NCI-H187 treated with DMSO at 0.1 percent for 48 hours (cell line): ENCODE results near the gene SPAG16.

Source experiments
- DNase-seq: peaks from one replicate; lab custom pipeline; 2025; lab: John Stamatoyannopoulos, UW

Gene SPAG16

DNA sequence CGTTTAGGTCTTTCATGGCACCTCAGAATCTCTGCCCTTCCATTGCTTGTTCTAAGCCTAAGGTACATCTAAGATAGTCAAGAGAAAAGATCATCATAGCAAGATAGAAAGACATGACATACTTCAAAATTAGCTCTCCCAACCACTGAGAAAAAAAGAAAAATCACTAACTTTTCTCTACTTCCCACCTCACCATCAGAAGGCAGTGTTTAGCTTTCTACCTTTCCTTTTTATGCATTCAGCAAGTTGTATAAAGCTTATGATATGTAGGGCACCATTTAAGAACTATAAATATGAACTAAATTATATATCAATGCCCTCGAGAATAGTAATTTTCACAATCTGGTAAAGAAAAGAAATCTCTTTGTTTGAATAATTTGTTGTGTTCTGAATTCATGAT lies 794.8 kb downstream of the SPAG16 start:
- DNase-seq = no peak

DNA sequence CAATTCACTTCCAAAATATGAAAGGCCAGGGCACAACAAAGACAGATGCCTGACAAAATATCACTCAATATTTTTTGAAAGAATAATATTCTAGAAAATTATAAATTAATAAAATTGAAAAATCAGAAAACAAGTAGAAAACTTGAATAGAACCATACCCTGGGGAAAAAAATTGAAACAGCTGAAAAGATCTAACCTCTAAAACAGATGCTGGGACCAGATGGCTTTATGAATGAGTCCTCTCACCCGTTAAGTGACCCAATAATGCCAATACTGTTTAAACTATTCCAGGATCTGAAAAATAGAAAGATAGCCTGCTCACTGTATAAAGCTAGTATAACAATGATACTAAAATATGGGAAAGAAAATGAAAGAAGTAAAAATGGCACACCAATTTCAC lies 804.3 kb downstream of the SPAG16 start:
- no peak for DNase-seq

DNA sequence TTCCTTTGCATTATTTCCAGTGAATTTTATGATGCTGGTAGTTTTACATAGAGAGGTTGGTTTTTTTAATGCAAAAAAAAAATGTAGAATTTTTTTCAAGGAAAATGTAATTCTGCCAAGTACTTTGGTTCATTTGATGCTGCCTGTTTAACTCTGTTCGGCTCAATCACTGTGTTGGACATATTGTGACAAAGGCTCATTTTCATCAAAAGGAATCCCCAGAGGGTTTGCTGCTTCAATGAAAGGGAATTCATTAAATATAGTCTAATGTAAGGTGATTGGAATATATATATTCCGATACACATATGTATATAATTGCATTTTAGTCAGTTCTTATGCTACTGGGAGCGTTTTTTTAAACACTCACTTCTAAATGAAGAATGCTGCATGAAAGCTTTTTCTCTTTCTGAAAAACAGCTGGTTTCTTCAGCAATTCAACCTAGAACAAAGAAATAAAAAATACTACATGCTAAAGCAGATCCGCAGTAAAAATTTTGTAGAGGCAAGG lies 812.0 kb downstream of the SPAG16 start:
- no peak for DNase-seq

DNA sequence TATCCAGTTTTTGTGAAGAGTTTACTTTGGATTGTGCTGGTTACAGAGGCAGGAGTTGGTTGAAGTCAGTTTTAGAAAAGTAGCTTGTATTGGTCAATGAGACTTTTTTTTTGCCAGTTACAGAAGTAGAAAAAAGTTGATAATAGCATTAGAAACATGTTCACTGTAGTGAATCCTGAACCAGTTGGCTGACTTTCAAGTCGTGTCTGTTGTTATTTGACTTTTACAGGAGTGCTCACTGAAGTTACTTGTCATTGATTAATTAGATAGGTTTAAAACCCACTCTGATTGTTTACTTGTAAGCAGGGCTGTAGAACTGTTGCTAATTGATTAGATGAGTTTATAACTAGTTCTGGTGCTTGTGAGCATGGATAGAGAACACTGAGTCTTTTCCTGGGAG lies 814.5 kb downstream of the SPAG16 start:
- no peak for DNase-seq

DNA sequence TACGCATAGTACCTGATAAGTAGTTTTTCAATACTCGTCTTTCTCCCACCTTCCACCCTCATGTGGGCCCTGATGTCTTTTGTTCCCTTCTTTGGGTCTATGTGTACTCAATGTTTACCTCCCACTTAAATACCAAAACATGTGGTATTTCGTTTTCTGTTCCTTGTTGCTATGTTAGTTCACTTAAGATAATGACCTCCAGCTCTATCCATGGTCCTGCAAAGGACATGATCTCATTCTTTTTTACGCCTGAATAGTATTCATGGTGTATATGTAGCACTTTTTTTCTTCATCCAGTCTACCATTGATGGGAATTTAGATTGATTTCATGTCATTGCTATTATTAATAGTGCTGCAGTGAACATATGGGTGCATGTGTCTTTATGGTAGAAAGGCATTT lies 816.2 kb downstream of the SPAG16 start:
- DNase-seq = no peak

DNA sequence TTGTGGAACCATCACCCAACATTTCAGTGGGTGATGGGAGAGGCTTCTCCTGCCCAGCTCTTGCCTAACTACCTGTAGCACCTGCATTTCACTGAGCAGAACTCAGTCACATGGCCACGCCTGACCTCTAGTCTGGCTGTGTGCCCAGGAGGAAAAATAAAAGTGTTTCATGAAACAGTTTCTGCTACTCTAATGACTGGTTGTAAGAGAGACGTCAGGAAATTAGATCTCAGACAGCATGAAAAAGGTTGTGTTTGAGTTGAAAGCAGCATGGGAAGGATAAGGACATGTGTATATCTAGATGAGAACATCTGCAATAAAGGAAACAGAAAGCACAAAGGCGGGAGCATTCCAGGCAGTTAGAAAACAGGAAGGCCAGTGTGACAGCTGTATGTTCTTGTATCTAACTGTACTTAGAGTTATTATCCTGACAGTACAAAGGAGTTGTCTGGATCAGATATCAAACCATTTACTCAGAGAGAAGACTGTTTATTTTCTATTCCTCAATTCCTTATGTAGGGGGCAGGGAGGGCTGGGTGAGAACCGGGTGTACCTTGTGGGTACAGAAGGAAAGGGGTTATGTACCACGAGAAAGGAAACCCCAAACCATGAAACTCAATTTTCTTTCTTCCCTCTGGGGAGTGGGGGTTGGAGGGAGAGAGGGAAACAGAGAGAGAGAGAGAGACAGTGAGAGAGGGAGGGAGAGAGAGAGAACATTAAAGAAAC lies 819.2 kb downstream of the SPAG16 start:
- DNase-seq = peak; percentile 39

DNA sequence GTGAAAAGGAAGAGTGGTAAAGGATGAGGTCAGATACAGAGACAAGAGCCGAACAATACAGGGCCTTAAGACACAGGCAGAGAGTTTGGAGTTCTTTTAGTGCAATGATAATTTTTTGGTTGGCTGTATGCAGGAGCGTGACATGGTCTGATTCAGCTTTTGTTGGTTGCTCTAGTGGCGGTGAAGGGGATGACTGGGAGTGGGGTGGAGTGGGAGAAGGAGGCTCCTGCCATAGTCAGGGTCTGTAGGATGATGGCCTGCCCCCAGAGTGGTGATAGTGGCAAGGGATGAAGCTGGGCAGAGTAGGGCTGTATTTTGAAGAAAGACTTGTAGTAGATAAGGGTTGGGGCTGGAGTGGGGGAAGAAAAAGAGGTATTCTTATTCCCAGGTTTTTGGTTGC lies 820.0 kb downstream of the SPAG16 start:
- no peak for DNase-seq

DNA sequence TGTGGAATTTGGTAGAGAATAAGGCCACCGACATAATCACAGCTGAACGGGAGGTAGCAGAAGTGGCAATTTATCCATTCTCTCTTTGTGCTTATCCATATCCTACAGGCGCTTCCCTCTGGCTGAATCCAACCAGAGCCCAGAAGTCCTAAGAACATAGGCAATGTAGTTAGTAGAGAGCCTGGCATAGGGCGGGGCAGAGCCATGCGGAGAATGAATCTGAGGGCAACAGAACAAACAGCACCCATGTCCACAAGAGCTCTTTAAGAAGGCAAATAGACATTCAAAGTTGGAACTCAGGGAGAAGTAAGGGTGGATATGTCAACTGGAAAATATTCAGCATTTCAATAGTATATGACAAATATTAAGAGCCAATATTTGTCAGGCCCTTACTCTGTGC lies 820.7 kb downstream of the SPAG16 start:
- no peak for DNase-seq

DNA sequence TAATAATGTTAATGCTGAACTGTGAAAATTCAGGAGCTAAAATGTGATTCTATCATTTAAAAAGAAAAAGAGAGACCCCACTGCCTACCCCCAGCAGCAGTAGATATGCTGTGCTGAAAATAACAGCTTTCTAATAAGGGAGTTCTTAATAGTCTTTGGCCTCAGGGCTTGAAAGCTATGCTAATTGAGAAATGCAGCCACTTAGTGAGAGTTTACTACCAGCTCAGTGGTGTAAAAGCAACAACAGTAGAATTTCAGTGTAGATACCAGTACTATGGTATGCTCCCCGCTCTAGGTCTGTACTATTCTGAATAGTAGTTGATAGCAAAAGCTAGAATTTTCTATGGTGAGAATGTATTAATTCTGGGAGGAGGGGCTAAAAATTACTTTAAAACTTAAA lies 823.5 kb downstream of the SPAG16 start:
- DNase-seq = no peak

DNA sequence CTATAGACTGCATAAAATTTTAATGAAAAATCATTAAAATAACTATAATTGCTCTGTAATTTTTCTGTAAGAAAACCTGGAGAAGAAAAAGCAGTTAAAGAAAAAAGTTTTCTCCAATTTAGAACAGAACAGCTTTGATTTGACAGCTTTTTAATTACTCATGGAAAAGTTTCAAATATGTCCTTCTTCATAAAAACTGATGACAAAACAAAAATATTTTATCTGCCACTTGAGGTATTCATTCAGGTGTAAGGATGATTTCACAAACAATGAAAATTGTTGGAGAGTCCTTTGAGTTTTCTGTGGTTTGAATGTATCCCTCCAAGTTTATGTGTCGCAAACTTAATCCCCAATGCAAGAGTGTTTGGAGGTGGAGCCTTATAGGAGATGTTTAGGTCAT lies 824.3 kb downstream of the SPAG16 start:
- DNase-seq = no peak

DNA sequence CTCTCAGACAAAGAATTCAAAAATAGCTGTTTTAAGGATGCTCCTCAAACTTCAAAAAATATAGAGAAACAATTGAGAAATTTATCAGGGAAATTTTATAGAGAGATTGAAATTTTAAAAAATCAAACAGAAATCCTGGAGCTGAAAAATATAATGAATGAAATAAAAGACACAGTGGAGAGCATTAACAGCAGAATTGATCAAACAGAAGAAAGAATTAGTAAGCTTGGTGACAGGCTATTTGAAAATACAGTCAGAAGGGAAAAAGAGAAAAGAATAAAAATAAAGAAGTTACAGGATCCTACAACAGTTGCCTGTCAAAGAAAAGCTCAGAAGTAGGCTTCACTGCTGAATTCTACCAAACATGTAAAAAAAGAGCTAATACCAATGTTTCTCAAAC lies 832.8 kb downstream of the SPAG16 start:
- no peak for DNase-seq

DNA sequence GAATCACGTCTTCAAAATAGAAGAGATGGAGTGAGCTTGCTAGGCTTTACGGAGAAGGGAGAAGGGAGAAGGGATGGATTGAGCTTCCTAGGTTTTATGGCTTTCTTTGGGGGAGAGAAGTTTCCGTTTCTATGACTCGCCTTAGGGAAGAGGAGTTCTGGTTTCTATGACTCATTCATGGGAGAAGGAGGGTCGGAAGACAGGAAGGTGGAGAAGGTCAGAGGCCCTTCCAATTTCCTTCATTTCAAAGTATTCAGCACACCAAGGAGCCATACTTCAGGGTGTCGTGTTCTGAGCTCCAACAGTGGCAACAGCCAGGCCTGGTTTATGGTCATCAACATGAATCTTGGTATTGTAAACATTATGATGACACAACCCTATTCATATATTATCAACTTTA lies 841.9 kb downstream of the SPAG16 start:
- no peak for DNase-seq

DNA sequence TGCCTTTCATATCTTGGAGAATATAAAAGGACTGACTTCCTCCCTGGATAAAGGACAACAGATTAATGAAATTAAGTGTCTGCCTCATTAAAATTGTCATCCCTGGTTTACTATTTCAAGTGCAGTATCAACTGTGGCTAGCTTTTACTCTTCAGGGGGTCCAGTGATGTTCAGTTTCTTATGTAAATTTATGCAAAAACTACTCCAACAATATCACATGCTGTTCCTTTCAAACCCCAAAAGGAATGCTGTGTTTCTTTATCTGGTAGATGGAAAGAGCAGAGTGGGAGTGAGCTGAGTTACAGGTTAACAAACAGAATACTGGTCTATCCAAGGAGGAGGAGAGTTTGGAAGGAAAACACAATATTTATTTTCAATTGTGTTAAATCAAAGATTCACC lies 842.9 kb downstream of the SPAG16 start:
- no peak for DNase-seq

DNA sequence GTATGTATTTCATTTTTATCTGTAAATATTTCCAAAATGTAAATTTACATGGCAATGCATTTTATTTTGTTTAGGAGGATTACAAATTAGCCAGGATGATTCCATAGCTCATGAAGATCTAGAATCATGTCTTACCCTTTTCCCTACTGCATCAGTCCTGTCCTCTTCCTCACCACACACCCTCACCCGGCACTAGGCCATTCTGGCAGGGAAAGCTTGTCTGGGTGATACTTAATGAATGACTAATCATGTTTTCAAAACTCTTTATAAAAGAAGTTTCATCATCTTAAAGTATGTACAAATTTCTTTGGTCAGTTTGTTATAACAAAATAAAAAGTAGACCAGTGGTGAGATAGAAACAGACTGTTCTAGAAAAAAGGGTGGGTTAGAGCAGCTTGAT lies 843.3 kb downstream of the SPAG16 start:
- no peak for DNase-seq

DNA sequence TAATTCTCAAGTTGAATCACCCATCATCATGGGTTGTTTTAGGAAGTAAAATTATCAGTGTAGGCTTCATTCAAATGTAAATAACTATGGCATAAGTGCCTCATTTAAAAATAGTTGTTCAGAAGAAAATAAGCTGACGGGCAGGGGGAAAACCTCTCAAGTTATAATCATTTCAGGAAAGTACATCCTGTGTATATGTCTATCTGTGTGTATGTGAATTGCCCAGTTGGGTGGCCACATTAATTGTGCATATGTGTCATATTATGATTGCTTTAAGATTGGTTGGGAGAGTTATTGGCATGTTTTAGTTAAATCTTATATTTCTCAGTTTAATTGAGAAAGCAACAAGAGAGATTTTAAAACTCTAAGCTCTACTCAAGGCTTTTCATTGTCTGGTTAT lies 843.8 kb downstream of the SPAG16 start:
- DNase-seq = no peak

DNA sequence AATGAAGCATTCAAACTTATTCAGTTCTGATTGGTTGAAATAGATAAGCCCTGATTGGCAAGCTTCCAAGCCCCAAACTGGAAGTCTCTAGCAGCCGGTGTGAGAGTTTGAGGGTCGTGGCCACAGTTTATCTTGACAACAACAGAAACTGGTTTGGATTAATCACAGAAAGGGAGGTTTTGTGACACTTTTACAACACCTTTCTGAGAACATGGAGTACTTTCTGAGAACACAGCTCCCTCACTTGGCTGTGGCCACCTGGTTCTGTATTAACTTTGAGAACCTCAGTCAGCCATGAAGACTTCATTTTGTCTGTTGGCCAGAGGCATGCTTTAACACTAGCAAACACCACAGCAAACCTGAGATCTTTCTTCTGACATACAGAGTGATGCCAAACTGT lies 845.9 kb downstream of the SPAG16 start:
- no peak for DNase-seq

DNA sequence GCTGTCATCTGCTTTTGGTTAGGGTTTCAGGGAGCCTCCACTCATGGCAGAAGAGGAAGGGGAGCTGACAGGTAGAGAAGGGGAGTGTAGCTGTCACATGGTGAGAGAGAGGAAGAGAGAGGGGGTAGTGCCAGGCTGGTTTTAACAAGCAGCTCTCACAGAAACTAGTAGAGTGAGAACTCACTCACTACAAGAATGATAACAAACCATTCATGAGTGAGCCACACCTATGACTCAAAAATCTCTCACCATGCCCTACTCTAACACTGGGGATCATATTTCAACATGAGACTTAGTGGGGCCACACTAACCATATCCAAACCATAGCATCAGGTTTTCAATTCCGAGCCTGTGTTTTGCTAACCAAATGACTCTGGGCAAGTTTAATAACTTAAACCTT lies 851.7 kb downstream of the SPAG16 start:
- DNase-seq = no peak

DNA sequence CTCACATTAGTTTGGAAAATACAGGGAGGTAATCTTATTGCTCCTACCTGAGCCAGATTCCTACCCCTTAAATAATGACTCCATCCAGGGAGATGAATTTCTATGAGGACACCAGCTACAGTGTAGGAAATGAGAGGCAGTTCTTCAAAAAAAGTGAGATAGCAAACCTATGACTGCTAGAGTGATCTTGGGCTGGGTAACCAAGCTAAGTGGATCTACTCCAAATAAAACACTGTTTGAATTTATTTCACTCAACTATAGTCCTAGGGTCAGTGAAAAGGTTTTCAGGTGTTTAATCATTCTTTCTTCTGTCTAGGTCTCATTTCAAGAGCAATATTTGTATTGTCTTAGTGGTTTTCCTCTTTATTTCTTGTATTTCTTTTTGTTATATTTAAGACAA lies 854.5 kb downstream of the SPAG16 start:
- DNase-seq = no peak

DNA sequence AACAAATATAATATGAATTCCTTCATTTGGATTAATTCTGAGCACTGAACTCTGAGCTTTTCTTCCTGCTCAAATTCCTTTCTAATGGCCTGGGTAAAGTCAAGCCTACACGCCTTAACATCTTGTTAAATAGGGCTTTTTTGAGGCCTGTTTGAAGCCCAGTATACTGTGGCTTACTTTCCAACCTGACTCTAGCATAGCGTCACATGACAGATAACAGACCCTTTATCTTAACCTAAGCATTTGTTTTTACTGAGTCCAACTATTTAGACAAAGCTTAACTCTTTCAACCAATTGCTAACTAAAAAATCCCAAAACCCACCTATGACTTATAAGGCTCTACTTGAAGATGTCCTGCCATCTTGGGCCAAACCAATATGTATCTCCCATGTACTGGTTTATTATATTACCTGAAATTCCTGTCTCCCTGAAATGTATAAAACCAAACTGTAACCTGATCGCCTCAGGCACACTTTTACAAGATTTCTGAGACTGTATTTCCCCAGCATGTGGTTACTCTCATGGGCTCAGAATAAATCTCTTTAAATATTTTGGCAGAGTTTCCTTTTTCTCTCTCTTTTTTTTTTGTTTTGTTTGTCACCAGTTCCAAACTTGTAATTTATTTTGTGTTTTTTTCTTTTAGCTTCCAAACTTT lies 855.5 kb downstream of the SPAG16 start:
- no peak for DNase-seq

DNA sequence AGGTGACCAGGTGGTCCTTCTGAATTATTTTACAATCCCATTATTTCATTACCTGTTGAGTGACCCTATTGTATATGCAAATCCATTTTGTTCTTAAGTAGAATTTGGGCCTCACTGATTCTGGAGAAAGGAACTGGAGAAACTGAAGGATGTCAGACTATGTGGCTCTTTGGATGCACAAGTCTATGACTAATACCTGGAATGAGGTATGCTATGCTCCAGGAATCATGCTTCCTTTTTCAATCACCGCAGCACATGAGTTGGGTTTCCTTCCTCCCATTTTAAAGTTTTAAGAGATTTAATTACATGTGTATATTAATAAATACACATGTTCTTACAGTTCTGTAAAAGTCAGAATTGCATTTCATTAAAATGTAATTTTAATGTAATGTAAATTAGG lies 872.7 kb downstream of the SPAG16 start:
- no peak for DNase-seq

DNA sequence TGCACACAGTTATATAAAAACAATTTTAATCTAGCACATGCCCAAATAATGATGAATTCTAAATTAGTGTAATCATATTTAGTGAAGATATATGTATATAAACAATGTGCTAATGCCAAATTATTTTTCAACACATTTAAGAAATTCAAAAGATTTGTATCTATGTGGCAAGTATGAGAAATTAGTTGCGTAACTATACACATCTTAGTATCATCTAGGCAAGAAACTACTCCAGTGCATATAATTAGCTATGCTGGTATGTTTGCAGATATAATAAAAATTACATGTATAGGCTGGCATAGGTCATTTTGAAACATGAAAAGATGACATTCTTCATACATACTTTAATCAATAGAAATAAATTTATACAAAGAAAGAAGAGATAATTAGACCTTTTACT lies 874.6 kb downstream of the SPAG16 start:
- DNase-seq = no peak

DNA sequence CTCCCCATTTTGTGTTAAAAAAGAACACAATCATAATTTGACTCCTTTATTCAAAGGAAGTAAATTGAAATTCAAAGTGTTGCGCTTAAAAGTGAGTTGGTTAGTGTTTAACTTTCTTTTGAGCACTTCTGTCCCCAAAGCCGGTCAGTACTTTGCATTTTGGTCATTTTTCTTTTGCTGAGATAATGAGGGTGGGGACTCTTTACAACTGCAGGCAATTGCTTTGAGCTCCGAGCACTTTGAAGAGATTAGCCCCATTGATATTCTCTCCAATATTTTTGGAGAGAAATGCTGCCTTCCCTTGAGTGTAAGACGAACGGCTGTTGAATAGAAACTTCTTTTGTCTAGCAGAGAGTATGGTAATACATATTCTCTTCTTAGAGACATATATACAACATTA lies 885.0 kb downstream of the SPAG16 start:
- DNase-seq = no peak

DNA sequence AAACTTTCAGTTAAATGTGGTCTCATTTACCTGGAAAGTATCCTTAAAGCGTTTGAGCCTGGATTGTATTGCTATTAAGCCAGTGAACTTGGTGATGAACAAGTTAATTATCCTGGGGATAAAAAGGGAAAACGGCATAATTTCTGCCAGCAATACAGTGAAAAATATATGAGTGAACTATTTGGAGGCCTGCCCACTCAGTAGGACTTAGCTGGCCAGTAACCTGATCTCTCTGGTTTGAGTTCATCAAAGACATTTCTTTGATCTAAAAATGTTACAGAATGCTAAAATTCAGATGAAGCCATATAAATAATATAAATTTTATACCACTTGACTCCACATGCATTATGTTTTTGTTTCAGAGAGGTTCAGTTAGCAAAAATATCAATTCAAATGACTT lies 885.5 kb downstream of the SPAG16 start:
- no peak for DNase-seq

DNA sequence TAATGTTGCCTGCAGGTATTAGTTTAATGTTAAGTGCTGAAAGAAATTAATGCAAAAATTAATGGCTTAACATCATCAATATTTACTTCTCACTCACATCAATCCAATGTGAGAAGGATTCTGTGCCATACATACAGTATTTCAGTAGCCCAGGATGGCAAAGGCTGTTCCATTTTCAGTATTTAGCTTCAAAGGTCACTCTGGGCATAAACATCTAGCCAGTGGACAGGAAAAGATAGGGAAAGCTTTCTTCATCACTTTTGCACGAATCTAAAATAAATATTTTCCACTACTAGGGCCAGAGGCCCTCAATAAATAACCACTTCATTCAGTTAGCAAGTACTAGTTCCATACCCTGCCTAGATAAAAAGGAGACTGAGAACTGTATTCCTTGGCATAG lies 890.3 kb downstream of the SPAG16 start:
- no peak for DNase-seq
